Fibroblast of mammary gland (primary cell): Measurements from ENCODE around the gene TTLL5.

Experiments used
- DNase-seq: peaks from one replicate; pipeline ENCODE4 v3.0.0-alpha.2; 2010; ENCODE audit warnings: low read depth
- H3K4me3 ChIP-seq: 2 replicates; pipeline ENCODE4 v1.5.1; 2011; ENCODE audit warnings: low read depth, mild to moderate bottlenecking, low read length, moderate library complexity; ENCODE audit not compliant: control insufficient read depth
- TF ChIP-seq, protein P1 (sequence below): conservative IDR thresholded peaks from 2 replicates; pipeline ENCODE4 v1.5.1; 2011; ENCODE audit warnings: low read depth, low read length, inconsistent platforms; ENCODE audit not compliant: control insufficient read depth, insufficient read depth

The TTLL5 gene

DNA sequence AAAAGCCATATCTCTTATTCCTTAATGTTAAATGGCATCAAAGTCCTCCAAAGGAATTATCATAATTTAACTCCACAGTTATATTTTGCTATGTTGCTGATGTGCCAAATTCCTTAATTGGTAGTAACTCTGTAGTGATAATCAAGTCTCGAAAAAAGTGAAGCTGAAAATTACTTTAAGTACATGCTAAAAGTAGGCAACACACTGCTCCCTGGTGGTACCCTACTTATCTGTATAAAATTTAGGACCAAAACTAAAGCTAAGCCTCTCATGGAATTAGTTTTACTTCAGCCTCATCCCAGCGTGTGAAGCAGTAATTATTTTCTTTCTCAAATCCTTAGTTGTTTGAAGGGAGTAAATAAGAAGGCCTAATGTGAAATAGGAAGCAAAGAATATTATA, 132.8 kb downstream of the TTLL5 start:
- peak; percentile 42 for DNase-seq
- TF ChIP-seq, protein P1, sequence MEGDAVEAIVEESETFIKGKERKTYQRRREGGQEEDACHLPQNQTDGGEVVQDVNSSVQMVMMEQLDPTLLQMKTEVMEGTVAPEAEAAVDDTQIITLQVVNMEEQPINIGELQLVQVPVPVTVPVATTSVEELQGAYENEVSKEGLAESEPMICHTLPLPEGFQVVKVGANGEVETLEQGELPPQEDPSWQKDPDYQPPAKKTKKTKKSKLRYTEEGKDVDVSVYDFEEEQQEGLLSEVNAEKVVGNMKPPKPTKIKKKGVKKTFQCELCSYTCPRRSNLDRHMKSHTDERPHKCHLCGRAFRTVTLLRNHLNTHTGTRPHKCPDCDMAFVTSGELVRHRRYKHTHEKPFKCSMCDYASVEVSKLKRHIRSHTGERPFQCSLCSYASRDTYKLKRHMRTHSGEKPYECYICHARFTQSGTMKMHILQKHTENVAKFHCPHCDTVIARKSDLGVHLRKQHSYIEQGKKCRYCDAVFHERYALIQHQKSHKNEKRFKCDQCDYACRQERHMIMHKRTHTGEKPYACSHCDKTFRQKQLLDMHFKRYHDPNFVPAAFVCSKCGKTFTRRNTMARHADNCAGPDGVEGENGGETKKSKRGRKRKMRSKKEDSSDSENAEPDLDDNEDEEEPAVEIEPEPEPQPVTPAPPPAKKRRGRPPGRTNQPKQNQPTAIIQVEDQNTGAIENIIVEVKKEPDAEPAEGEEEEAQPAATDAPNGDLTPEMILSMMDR: peak; percentile 28
- H3K4me3 ChIP-seq: no peak overlapping the region

DNA sequence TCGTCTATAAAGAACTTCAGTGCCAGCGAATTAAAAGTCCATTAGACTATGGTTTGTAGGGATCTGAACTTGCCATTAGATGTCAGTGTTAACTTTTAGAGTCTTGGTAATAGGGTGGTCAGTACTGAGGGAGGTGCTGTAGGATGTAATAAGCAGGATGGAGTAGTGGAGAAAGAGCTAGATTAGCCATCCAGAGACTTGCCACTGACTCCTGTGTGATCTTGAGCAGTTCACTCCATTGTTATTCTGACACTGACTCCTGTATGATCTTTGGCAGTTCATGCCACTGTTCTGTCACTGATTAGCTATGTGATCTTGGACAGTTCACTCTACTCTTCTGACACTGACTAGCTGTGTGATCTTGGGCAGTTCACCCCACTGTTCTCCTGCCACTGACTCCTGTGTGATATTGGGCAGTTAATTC, 133.6 kb downstream of the TTLL5 start:
- no peak overlapping the region for H3K4me3 ChIP-seq
- TF ChIP-seq, protein P1: peak; percentile 66
- DNase-seq: peak; percentile 83

DNA sequence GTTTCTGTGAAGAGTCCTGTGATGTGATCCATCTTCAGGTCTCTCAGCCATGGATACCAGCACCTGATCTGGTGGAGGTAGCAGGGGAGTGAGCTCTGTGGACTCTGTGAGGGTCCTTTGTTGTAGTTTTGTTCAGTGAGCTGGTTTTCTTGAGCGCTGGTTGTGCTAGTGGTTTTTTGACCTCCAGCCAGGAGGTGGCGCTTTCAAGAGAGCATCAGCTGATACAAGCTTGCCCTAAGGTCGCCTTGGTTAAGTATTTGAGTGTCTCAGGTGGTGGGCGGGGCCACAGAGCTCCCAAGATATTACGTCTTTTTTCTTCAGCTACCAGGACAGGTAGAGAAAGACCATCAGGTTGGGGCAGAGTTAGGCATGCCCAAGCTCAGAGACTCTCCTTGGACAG, 139.7 kb downstream of the TTLL5 start:
- H3K4me3 ChIP-seq: no peak overlapping the region
- TF ChIP-seq, protein P1: no peak
- DNase-seq: no peak

DNA sequence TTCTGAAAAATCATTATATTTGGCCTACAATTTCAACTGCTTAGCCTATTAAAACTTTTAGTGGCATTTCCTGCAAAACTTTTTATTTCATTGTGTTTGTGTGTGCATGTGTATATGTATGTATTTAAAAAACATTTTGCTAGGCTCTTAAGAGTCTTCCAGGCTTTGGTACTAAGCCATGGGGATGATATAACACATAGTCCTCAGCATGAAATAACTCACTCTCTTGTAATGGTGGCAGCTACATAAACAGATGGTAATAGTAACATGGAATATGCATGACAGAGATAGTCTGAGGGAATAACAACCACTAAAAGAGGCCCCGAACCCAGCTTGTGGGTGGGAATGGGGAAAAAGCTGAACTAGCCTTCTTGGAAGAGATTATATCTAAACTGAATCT, 141.4 kb downstream of the TTLL5 start:
- no peak overlapping the region for H3K4me3 ChIP-seq
- no peak for DNase-seq
- TF ChIP-seq, protein P1: no peak

DNA sequence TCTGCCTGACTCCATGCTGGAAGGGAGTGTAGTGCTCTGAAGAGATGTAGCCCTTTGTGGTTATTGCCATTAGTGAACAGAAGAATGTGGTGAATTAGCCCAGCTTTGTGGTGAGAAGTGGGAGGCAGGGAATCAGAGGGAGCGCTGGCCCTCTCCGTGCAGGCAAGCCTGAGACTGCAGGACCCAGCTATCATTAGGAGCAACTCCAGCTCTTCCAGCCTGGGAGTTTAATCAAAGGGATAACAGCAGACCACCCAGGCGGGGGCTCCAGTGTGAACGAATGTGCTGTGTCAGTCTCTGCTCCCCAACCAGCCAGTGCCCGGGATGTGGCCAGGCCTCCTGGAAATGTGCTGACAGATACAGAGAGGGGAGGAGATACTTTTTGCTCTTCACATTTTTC, 142.7 kb downstream of the TTLL5 start:
- TF ChIP-seq, protein P1: no peak
- no peak overlapping the region for H3K4me3 ChIP-seq
- no peak for DNase-seq

DNA sequence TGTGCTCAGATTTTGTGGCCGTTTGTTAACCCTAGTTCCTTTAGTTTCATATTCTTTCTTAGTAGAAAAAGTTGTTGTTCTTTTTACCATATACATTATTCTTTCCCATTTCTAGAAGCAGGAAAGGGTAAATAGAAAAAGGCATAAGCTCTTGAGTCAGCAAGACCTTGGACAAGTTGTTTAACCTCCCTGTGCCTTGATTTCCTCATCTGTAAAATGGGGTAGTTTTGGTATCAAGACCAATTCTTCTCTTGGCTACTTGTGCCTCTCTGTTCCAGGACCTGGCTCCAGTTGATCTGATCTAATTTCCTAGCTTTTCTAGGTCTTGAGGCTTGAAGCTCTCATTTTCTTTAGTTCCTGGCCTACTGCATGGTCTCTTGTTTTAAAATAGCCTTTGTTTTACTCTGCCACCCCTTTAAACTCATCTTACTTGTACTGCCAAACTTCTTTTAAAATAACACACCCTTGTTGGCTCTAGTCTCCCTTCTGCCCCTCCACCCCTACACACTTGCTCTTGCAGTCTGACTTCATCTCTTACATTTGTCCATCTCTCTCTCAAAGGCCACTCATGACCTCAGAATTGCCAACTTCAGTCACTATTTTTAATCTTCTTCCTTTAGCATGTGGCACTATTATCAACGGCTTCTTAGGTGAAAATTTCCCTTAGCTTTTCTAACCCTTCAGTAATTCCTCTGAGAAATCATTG, 143.7 kb downstream of the TTLL5 start:
- TF ChIP-seq, protein P1: no peak
- no peak for DNase-seq
- no peak overlapping the region for H3K4me3 ChIP-seq

DNA sequence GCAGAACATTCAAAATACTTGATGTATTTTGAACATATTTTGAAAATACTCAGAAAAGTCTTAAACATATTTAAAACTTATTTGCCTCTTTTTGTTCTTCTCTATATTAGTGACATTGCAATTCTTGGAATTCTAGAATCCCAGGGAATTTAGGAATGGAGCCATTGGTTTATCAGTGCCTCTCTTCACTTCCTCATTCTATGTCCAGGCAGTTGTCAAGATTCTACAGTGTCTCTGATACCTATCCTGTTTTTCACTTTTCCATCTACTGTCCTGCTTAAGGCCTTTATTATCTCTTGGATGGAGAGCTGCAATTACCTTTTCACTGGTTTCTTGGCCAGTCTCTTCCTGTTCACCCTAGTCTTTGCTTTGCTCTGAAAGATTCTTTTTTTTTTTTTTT, 144.6 kb downstream of the TTLL5 start:
- H3K4me3 ChIP-seq: no peak overlapping the region
- TF ChIP-seq, protein P1: no peak
- DNase-seq: no peak
